Gastroesophageal sphincter (tissue), 4 donors: Measurements from ENCODE around the gene SFMBT2. TPM values are rescaled to one million over a fixed set of nuclear protein-coding genes. Genes with fewer than 3 reads are reported as not detected.

Source experiments
- ATAC-seq: fragments of 150-250 bp; one replicate; pipeline ENCODE4 v1.9.1; 2016; ENCODE audit warnings: mild to moderate bottlenecking, moderate library complexity
- H3K27ac ChIP-seq, 4 donors: fragments of 200-600 bp; sonication (generic) in 3 of 4; 1 replicate in 3 of 4; 2 replicates in 1 of 4; pipeline ENCODE4 v1.5.1; 2016 to 2019
- H3K27me3 ChIP-seq: fragments of 200-600 bp; sonication (generic); one replicate; pipeline ENCODE4 v1.5.1; 2019
- H3K36me3 ChIP-seq, 2 donors: fragments of 200-600 bp; sonication (generic); one replicate each; pipeline ENCODE4 v1.5.1; 2019; ENCODE audit warnings: control low read depth in 1 of 2
- H3K4me1 ChIP-seq, 3 donors: fragments of 200-600 bp; sonication (generic); 1 replicate in 2 of 3; 2 replicates in 1 of 3; pipeline ENCODE4 v1.5.1; 2016 to 2019; ENCODE audit warnings: control low read depth in 2 of 3
- H3K4me3 ChIP-seq, 2 donors: fragments of 200-600 bp; sonication (generic); one replicate each; pipeline ENCODE4 v1.5.1; 2019; ENCODE audit warnings: mild to moderate bottlenecking in 1 of 2, moderate library complexity in 1 of 2
- H3K9me3 ChIP-seq, 3 donors: fragments of 200-600 bp; sonication (generic); one replicate each; pipeline ENCODE4 v1.5.1; 2017 to 2019; ENCODE audit warnings: control low read depth in 2 of 3
- CTCF ChIP-seq, 4 experiments: fragments of 200-600 bp in 2 of 4; fragments of 450-650 bp in 2 of 4; sonication (generic) in 1 of 4; IDR thresholded peaks; one replicate each; pipeline ENCODE4 v1.5.1; 2017 to 2019; ENCODE audit warnings: antibody characterized with exemption in 4 of 4, mild to moderate bottlenecking in 2 of 4, moderate library complexity in 2 of 4
- EP300 ChIP-seq: sonication (generic); formaldehyde crosslinking; IDR thresholded peaks from one replicate; pipeline ENCODE4 v1.6.1; 2017; ENCODE audit warnings: antibody characterized with exemption, mild to moderate bottlenecking
- POLR2A ChIP-seq, 2 donors: fragments of 450-650 bp; IDR thresholded peaks; one replicate each; pipeline ENCODE4 v1.6.1; 2017; ENCODE audit warnings: antibody characterized with exemption in 2 of 2, mild to moderate bottlenecking in 2 of 2, moderate library complexity in 1 of 2
- POLR2AphosphoS5 ChIP-seq: sonication (generic); formaldehyde crosslinking; IDR thresholded peaks from one replicate; pipeline ENCODE4 v1.6.1; 2017; ENCODE audit warnings: antibody characterized with exemption
- WGBS, 2 donors: methylation state at CpG; one replicate each; pipeline ENCODE4 v1.1.5; 2018; ENCODE audit warnings: low coverage in 1 of 2; 5-methylcytosine and 5-hydroxymethylcytosine counted together
- total RNA-seq, 4 donors: library from RNA; depleted of rRNA; stranded (reverse); fragments of >200 nt; gene quantifications; one replicate each; pipeline ENCODE4 v1.1.0, GENCODE V29; 2016

Gene SFMBT2
- total RNA-seq, 4 donors from 2014 or later = 6.9 to 14.3 (median 11.4) TPM

- no peak for ATAC-seq
- Histone ChIP-seq H3K9me3 (no peaks in the 10 kb centered on the region), H3K4me3 (no peak overlapping the region), H3K27ac (no peak overlapping the region), H3K4me1 (no peaks in the 10 kb centered on the region), H3K36me3 (no peaks in the 10 kb centered on the region), H3K27me3 (peaks cover 25% of the 10 kb centered on the region)
- WGBS, 2 donors = 5 to 26% methylated on average over 4 of the region's 4 CpGs
- TF ChIP-seq POLR2A (IDR thresholded peaks at IDR 0.05) = no peak
Measured at GRCh38 chr10:7151538-7151937, 259.3 kb downstream of the SFMBT2 start.

- no peak overlapping the region for H3K4me3 ChIP-seq
- no peaks in the 10 kb centered on the region for H3K9me3 ChIP-seq
- no peaks in the 10 kb centered on the region for H3K36me3 ChIP-seq
- H3K4me1 ChIP-seq = no peaks in the 10 kb centered on the region
- H3K27ac ChIP-seq = no peak overlapping the region
- no peak for ATAC-seq
- WGBS, 2 donors = 82 to 87% methylated on average over 3 to 4 of the region's 4 CpGs
- H3K27me3 ChIP-seq = peaks cover 26% of the 10 kb centered on the region
- TF ChIP-seq POLR2AphosphoS5 = no peak
- no peak for TF ChIP-seq EP300
- TF ChIP-seq CTCF (IDR thresholded peaks at IDR 0.05) = no peak
- no peak for TF ChIP-seq POLR2A (IDR thresholded peaks at IDR 0.05)
Measured at GRCh38 chr10:7150349-7150748, 260.5 kb downstream of the SFMBT2 start.

GRCh38 chr10:7146189-7146588 lies 264.6 kb downstream of the SFMBT2 start:
- no peaks in the 10 kb centered on the region for H3K36me3 ChIP-seq
- H3K27me3 ChIP-seq = peaks cover 26% of the 10 kb centered on the region
- 62 to 69% methylated on average over 3 of the region's 3 CpGs for WGBS, 2 donors
- H3K9me3 ChIP-seq = no peaks in the 10 kb centered on the region
- no peak for TF ChIP-seq POLR2A (IDR thresholded peaks at IDR 0.05)
- TF ChIP-seq POLR2AphosphoS5 = no peak
- no peak for TF ChIP-seq EP300
- no peak for TF ChIP-seq CTCF (IDR thresholded peaks at IDR 0.05)
- H3K27ac ChIP-seq = no peak overlapping the region
- ATAC-seq = no peak
- no peaks in the 10 kb centered on the region for H3K4me1 ChIP-seq
- H3K4me3 ChIP-seq = no peak overlapping the region

- no peak for TF ChIP-seq EP300
- no peak for TF ChIP-seq POLR2AphosphoS5
- TF ChIP-seq POLR2A (IDR thresholded peaks at IDR 0.05) = no peak
- no peak for TF ChIP-seq CTCF (IDR thresholded peaks at IDR 0.05)
- H3K27ac ChIP-seq = no peak overlapping the region
- 46 to 67% methylated on average over 2 to 5 of the region's 5 CpGs for WGBS, 2 donors
Measured at GRCh38 chr10:7136016-7136415, 274.8 kb downstream of the SFMBT2 start.

GRCh38 chr10:7135188-7135587 lies 275.6 kb downstream of the SFMBT2 start:
- Histone ChIP-seq H3K9me3 (peaks cover 0 to 7% (median 0%) of the 10 kb centered on the region in 3 donors), H3K27me3 (peaks cover 17% of the 10 kb centered on the region), H3K36me3 (no peaks in the 10 kb centered on the region), H3K4me3 (no peak overlapping the region), H3K4me1 (no peaks in the 10 kb centered on the region), H3K27ac (no peak overlapping the region)
- TF ChIP-seq CTCF (IDR thresholded peaks at IDR 0.05) (no peak), POLR2A (IDR thresholded peaks at IDR 0.05) (no peak), POLR2AphosphoS5 (no peak), EP300 (no peak)
- no peak for ATAC-seq

More at GRCh38 chr10:7136016-7136415, 274.8 kb downstream of the SFMBT2 start:
- ATAC-seq = no peak
- H3K4me3 ChIP-seq = no peak overlapping the region
- no peaks in the 10 kb centered on the region for H3K4me1 ChIP-seq
- H3K9me3 ChIP-seq = peaks cover 0 to 7% (median 0%) of the 10 kb centered on the region in 3 donors
- peaks cover 17% of the 10 kb centered on the region for H3K27me3 ChIP-seq
- no peaks in the 10 kb centered on the region for H3K36me3 ChIP-seq
